GM12873 (cell line): ENCODE data around the gene SHISA5.

Source experiments
- CTCF ChIP-seq: IDR thresholded peaks from 2 replicates; pipeline ENCODE4 v1.5.1; 2012; ENCODE audit warnings: low read depth, mild to moderate bottlenecking, moderate library complexity, low read length, control low read depth; ENCODE audit not compliant: insufficient read depth; ENCODE audit errors: missing control alignments

The SHISA5 gene

GRCh38 chr3:48423883-48424695 is 79.9 kb downstream of the SHISA5 start:
- TF ChIP-seq CTCF = no peak

- no peak for TF ChIP-seq CTCF
These were observed 80.6 kb downstream of the SHISA5 start for GRCh38 chr3:48423241-48423882.

GRCh38 chr3:48422681-48423080 is 81.3 kb downstream of the SHISA5 start:
- no peak for TF ChIP-seq CTCF

GRCh38 chr3:48422272-48422671 is 81.7 kb downstream of the SHISA5 start:
- TF ChIP-seq CTCF = peak; percentile 31

GRCh38 chr3:48420561-48420960 is 83.4 kb downstream of the SHISA5 start:
- TF ChIP-seq CTCF = no peak

GRCh38 chr3:48419597-48419996 is 84.4 kb downstream of the SHISA5 start:
- no peak for TF ChIP-seq CTCF

GRCh38 chr3:48419149-48419548 is 84.8 kb downstream of the SHISA5 start:
- no peak for TF ChIP-seq CTCF
